Stimulated activated naive CD4-positive, alpha-beta T cell (primary cell): ENCODE results near the gene MYCN.
A peak's percentile ranks its signal among the peaks of the same experiment; 100 is the strongest.

Source experiments
- DNase-seq, 6 experiments: peaks; one replicate each; lab custom pipeline; 2025; lab: John Stamatoyannopoulos, UW

The MYCN gene

GRCh38 chr2:15931319-15931890, 8.9 kb upstream of the MYCN start:
- DNase-seq = no peak

GRCh38 chr2:15931950-15932349, 8.4 kb upstream of the MYCN start:
- no peak for DNase-seq

DNA sequence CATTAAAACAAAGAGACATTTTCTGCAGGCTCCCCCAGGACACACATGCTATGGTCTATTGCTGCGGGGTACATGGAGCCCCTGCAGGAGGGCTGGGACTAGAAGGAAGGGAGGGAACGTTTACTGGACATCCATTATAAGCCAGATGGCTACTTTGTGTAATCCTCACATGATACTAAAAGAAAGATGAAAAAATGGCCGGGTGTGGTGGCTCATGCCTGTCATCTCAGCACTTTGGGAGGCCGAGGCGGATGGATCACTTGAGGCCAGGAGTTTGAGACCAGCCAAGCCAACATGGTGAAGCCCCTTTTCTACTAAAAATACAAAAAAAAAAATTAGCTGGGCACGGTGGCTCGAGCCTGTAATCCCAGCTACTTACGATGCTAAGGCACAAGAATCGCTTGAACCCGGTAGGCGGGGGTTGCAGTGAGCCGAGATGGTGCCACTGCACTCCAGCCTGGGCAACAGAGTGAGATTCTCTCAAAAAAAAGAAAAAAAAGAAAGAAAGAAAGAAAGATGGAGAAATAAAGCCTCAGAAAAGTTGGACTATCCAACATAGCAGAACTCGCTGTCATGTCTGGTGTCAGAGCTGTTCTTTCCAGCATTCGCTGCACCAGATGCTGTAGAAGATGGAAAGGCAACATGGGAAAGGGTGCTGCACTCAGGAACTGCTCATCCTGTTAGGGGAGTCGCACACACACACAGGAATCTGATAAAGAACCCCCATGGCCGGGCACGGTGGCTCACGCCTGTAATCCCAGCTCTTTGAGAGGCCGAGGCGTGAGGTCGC, 7.8 kb upstream of the MYCN start:
- DNase-seq = no peak

- DNase-seq = no peak
Measured at GRCh38 chr2:15933184-15933845, 7.0 kb upstream of the MYCN start.

- no peak for DNase-seq
Measured at GRCh38 chr2:15934291-15934945, 5.9 kb upstream of the MYCN start.

DNA sequence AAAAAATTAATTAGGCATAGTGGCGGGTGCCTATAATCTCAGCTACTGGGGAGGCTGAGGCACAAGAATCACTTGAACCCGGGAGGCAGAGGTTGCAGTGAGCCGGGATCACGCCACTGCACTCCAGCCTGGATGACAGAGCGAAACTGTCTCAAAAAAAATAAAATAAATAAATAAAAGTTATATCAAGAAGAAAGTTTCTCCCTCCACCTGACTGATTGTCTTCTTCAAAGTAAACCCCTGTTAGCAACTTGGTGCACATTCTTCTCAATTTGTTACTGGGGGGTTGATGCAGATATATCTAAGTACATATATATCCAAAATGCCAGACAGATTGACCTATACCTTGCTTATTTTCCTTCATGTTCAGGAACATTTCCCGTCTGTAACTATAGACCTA, 5.2 kb upstream of the MYCN start:
- DNase-seq = no peak

DNA sequence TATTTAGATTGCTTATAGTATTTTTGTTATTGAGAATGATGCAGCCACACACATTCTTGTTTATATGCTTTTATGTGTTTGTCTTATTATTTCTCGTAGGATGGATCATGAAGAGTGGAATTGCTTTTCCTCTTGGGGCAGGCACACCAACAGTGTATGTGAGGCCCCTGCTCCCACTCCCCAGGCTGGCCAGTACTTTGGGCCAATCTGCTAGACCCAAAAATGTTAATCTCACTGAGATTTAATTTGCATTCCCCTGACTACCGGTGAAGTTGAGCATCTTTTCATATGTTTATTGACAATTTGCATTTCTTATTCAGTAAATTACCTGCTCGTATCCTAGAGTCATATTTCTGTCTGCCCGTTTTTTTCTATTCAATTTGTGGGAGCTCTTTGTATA, 4.7 kb upstream of the MYCN start:
- no peak for DNase-seq

GRCh38 chr2:15936277-15937104, 3.9 kb upstream of the MYCN start:
- no peak for DNase-seq

DNA sequence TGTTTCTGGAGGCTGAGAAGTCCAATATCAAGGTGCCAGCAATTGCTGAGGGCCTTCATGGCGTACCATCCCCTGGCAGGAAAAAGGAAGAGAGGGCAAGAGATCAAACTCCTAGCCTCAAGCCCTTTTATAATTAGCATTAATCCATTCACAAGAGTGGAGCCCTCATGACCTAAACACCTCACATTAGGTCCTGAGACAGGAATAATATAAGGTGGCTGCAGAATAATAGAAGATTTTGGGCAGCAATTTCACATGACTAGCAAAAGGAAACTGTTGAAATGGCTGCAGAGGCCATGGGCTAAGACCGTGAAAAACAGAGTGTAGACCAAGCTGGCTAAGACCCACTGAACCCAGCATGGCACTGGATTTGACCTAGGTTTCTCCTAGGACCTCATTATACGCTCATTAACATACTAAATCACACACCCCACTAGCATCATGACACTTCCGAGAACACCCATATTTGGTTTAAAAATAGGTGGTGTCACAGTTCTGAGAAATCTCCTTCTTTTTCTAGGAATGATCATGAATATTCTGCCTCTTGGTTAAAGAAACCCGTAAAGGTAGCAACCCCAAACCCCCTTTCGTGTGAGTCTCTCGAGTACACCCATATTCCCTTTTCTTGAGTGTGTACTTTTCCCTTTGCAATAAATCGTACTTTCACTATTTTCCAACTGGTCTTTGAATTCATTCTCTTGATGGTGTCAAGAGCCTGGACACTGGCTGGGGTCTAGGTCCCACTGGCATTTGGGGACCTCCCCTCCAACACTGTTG, 3.1 kb upstream of the MYCN start:
- no peak for DNase-seq

DNA sequence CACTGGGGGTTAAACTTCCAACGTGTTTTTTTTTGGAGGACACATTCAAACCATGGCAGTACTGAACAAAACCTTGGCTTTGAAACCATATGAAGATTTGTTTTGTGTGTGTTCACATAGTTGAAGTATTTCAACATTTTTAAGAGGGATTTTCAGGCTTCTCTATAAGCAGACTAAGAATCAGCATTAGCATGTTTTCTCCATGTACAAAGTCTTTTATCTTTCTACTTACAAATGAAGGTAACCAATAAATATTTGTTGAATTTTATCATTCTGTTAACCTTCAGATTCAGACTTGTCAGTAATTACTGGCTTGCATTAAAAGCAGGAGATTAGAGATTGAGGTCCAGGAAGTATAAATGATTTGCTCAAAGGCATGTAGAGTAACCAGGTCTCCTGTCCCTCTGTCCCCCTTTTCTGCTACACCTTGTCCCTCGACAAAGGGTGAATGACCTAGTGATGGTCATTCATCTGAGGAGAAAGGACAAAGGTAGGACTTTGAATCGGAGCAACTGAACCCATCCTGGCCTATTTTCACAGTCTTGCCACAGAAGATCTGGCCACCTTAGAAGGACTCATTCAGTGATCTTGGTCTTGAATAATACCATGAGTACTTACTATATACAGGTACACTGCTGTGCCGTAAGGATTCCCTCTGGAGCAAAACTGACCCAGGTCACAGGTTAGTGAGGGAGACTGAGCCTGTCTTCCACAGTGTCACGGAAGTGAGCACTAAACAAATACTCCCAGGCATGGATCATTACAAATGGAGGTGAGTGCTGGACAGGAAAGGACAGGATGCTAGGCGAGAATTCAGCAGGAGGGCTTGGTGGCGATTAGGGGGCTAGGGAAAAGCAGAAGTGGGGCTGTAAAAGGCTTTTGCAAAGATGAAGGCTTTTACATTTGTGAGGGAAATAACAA, 2.2 kb upstream of the MYCN start:
- no peak for DNase-seq

DNA sequence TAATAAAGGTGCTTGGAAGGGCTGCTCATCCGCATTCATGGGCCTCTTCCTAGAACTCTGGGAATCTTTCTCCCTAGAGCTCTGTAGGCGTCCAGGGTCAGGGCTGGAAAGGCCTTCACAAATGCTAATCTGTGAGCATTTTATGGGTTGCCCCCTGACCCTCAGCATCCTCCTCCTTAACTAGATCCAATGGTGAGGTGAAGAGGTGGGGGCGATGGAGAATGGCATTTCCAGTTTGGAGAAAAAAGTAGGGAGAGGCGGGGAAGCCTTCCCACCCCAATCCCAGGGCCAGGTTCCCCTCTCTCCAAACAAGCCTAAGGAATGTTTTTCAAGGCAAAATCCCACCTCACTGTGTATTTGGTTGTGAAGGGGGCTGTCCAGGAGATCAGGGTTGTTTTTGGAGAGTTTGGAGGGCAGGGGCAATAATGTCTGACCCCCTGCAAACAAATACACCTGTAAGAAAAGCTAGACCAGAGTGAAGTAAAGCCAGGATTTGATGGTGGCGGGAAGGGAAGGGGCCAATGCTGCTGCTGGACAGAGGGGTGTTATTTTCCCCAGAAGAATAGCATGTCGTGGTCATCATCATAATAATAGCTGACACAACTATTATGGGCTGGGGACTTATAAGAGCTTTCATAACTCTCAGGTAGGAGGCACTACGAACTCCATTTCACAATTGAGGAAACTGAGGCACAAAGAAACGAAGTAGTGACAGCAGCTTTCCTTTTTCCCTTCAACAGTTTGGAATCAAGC, 1.4 kb upstream of the MYCN start:
- DNase-seq = no peak

DNA sequence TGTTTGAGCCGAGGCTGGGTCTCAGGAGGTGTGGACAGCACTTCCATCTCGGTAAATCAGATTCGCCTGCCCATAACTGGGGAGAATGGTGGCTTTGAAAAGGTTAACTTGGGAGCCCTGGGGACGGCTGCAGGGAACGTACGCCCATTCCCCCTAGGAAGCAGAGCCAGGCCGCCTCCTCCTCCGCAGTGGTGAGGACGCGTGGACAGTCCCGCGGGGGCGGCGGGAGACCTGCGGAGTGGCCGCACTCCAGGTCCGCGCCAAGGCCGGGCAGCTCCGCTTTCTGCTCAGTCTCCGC, 845 bp upstream of the MYCN start:
- peak in 1 of 6 experiments; percentile 10 for DNase-seq

- DNase-seq = peak in 1 of 6 experiments; percentile 25
Measured at GRCh38 chr2:15940661-15941480, 521 bp downstream of the MYCN start.

DNA sequence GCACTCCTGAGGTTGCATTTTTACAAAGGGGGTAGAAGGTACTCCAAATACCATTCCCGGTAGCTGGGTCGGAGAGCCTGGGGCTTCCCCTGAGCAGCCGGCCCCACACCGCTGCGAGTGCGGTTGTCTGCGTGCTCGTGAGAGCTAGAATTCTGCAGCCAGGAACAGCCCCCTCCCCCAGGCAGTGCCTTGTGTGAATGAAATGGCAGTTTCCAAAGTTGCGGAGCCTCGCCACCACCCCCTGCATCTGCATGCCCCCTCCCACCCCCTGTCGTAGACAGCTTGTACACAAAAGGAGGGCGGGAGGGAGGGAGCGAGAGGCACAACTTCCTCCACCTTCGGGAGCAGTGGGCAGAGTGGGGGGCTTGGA, 1.1 kb downstream of the MYCN start:
- peak in 1 of 6 experiments; percentile 20 for DNase-seq

- DNase-seq = peak in 1 of 6 experiments; percentile 15
Measured at GRCh38 chr2:15941871-15942710, 1.7 kb downstream of the MYCN start.

DNA sequence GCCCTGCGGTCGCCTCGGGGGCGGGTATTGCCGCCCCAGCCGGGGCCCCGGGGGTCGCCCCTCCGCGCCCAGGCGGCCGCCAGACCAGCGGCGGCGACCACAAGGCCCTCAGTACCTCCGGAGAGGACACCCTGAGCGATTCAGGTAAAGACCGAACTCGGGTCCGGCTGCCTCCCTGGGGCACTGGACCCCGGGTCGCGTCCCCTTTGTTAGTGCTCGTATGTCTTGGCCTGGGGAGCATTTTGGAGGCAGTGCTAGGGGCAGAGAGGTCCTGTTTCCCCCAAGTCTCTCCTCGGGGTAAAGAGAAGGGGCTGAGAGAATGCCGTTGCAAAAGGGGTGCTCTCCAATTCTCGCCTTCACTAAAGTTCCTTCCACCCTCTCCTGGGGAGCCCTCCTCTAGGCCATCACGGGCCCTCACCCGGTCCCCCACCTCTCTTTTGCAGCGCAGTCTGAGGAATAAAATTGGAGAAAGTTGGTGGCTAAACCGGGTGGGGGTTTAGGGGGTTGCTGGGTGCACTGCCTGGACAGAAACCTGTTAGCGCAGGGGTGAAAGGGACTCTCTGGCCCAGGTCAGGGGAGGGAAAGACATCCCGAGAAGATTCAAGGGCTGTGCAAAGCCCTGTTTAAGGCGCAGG, 2.5 kb downstream of the MYCN start:
- DNase-seq = peak in 1 of 6 experiments; percentile 8
